Uterus (tissue), 2 donors: ENCODE results near the gene TAS2R7.

Source experiments
- POLR2A ChIP-seq, 2 donors: fragments of 450-650 bp; IDR thresholded peaks; one replicate each; pipeline ENCODE4 v1.6.1; 2016; ENCODE audit warnings: antibody characterized with exemption in 2 of 2, mild to moderate bottlenecking in 1 of 2, moderate library complexity in 1 of 2
- TF ChIP-seq, protein P1 (sequence below), 4 experiments: fragments of 200-600 bp in 2 of 4; fragments of 450-650 bp in 2 of 4; sonication (generic) in 2 of 4; IDR thresholded peaks; one replicate each; pipeline ENCODE4 v1.5.1; 2016 to 2019; ENCODE audit warnings: antibody characterized with exemption in 4 of 4, mild to moderate bottlenecking in 2 of 4, moderate library complexity in 1 of 4

DNA sequence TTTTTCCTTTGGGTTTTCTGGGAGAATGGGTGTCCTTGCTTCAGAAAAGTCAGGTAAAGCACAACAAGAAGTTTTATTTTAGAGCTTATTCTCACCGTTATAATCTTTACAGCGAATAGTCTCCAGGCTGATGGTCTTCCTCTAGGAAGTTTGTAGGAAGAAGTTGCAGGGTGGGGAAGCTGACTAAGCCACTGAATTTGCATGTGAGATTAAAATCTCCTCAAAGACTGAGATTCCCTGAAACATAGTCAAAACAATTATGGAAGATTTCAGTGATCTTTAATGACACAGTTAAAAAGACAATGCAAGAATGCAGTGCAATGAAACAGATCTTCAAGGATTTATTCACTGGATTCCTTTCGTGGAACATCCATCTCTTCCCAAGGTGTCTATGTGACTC, 22.5 kb upstream of the TAS2R7 start:
- TF ChIP-seq, protein P1, sequence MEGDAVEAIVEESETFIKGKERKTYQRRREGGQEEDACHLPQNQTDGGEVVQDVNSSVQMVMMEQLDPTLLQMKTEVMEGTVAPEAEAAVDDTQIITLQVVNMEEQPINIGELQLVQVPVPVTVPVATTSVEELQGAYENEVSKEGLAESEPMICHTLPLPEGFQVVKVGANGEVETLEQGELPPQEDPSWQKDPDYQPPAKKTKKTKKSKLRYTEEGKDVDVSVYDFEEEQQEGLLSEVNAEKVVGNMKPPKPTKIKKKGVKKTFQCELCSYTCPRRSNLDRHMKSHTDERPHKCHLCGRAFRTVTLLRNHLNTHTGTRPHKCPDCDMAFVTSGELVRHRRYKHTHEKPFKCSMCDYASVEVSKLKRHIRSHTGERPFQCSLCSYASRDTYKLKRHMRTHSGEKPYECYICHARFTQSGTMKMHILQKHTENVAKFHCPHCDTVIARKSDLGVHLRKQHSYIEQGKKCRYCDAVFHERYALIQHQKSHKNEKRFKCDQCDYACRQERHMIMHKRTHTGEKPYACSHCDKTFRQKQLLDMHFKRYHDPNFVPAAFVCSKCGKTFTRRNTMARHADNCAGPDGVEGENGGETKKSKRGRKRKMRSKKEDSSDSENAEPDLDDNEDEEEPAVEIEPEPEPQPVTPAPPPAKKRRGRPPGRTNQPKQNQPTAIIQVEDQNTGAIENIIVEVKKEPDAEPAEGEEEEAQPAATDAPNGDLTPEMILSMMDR (IDR thresholded peaks at IDR 0.05) = no peak
- TF ChIP-seq POLR2A (IDR thresholded peaks at IDR 0.05) = no peak
